Kidney (tissue), 14 donors: ENCODE data around the gene OXNAD1. TPM values are rescaled to one million over a fixed set of nuclear protein-coding genes. Genes with fewer than 3 reads are reported as not detected.

Source experiments
- DNase-seq, 5 donors: peaks; one replicate each; pipeline ENCODE4 v3.0.0-alpha.2; 2013 to 2020
- FAIRE-seq: peaks from 2 replicates; lab custom pipeline; 2012; peaks lifted over from hg19 to GRCh38; lab: Jason Lieb, UNC
- H3K27ac ChIP-seq, 2 donors: one replicate each; pipeline ENCODE4 v1.7.0; 2013; ENCODE audit warnings: low read depth in 2 of 2, low read length in 2 of 2, inconsistent platforms in 1 of 2
- H3K27me3 ChIP-seq: one replicate; pipeline ENCODE4 v1.7.1; 2013; ENCODE audit warnings: low read length, inconsistent platforms; ENCODE audit not compliant: control insufficient read depth, insufficient read depth
- H3K36me3 ChIP-seq, 3 donors: one replicate each; pipeline versions ENCODE4 v1.7.0 to v1.7.1; 2013; ENCODE audit warnings: low read length in 3 of 3, control low read depth in 1 of 3, inconsistent platforms in 1 of 3; ENCODE audit not compliant: insufficient read depth in 3 of 3, control insufficient read depth in 2 of 3
- H3K4me1 ChIP-seq, 3 donors: one replicate each; pipeline versions ENCODE4 v1.7.0 to v1.7.1; 2013; ENCODE audit warnings: low read length in 3 of 3, inconsistent platforms in 1 of 3, low read depth in 1 of 3; ENCODE audit not compliant: control insufficient read depth in 2 of 3, insufficient read depth in 2 of 3
- H3K4me3 ChIP-seq, 3 donors: one replicate each; pipeline versions ENCODE4 v1.7.0 to v1.8.1; 2013; ENCODE audit warnings: low read length in 3 of 3, control low read depth in 1 of 3, inconsistent platforms in 1 of 3
- H3K9ac ChIP-seq, 3 donors: one replicate each; pipeline versions ENCODE4 v1.7.0 to v1.7.1; 2013; ENCODE audit warnings: low read length in 3 of 3, control low read depth in 1 of 3, inconsistent platforms in 1 of 3
- H3K9me3 ChIP-seq, 3 donors: one replicate each; pipeline versions ENCODE4 v1.7.0 to v1.7.1; 2013; ENCODE audit warnings: low read length in 3 of 3, control low read depth in 1 of 3, inconsistent platforms in 1 of 3; ENCODE audit not compliant: control insufficient read depth in 2 of 3, insufficient read depth in 1 of 3
- CTCF ChIP-seq: IDR thresholded peaks from 3 replicates; pipeline ENCODE4 v1.5.1; 2012; ENCODE audit warnings: mild to moderate bottlenecking, moderate library complexity, borderline replicate concordance; ENCODE audit not compliant: insufficient read depth; ENCODE audit errors: extremely low read depth
- intact Hi-C: fragments of 100-400 bp; cut with DNase I; formaldehyde crosslinking; loops from one replicate; pipeline ENCODE4 v1.11.1; 2022
- polyA plus RNA-seq: library from polyadenylated mRNA; stranded (reverse); fragments of 350-450 nt; fragmentation: Illumina TruSeq; extraction: RNeasy Lipid Tissue Mini Kit (QIAGEN cat#74804); gene quantifications from one replicate; pipeline ENCODE4 v1.2.3, GENCODE V29; 2014; ENCODE audit warnings: low read depth, low replicate concordance; ENCODE audit not compliant: insufficient read depth
- total RNA-seq: library from RNA; stranded (reverse); fragmentation: NEBNext Ultra II Directional; extraction: Animal tissue kit (Norgen Biotek cat#: 25700); gene quantifications from one replicate; pipeline ENCODE4 v1.2.1, GENCODE V29; 2021
- donor health status: control.
- donor health status: control.
- donor health status: control.
- donor health status: control.
- donor health status: control.
- donor health status: DM: yes; HTN: yes; CAD: no.
- donor health status: Normal renal cell carcinoma (clear cell type).

OXNAD1 gene
- total and polyA plus RNA-seq, 2 donors from 2014 or later = 12.7 to 17.3 TPM

GRCh38 chr3:16252988-16253387 lies 12.0 kb upstream of the OXNAD1 start:
- TF ChIP-seq CTCF = no peak
- Histone ChIP-seq H3K27ac (no peak overlapping the region), H3K27me3 (no peaks in the 10 kb centered on the region), H3K4me1 (no peaks in the 10 kb centered on the region), H3K9me3 (no peaks in the 10 kb centered on the region), H3K36me3 (no peaks in the 10 kb centered on the region), H3K4me3 (no peak overlapping the region), H3K9ac (no peak overlapping the region)
- DNase-seq = no peak
- no peak for FAIRE-seq
- intact Hi-C loops = no loop called here

- H3K9ac ChIP-seq = no peak overlapping the region
- no peak for DNase-seq
- no peaks in the 10 kb centered on the region for H3K4me1 ChIP-seq
- intact Hi-C loops = no loop called here
- H3K27ac ChIP-seq = no peak overlapping the region
- H3K9me3 ChIP-seq = no peaks in the 10 kb centered on the region
- no peak for FAIRE-seq
- no peak for TF ChIP-seq CTCF
- H3K27me3 ChIP-seq = no peaks in the 10 kb centered on the region
- no peak overlapping the region for H3K4me3 ChIP-seq
- H3K36me3 ChIP-seq = no peaks in the 10 kb centered on the region
These were observed 11.4 kb upstream of the OXNAD1 start for GRCh38 chr3:16253601-16254000.

DNA sequence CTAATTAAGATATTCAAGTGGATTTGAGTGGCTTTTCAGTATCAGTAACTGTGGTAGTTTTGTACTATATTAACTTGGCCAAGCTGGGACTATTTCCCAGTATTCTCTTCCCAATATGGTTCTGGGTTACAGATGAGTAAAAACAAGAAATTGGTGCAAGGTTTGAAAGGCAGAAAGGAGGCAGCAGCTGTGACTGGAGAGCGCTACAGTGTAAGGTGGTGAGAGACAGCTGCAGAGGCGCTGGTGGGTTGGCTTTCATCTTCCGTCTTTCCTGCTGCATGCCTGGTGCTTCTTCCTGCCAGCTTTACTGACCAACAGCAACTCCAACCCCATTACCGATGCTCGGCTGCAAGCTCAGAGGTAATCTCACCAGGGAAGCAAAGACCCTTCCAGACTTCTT lies 10.1 kb upstream of the OXNAD1 start:
- Histone ChIP-seq H3K36me3 (peaks cover under 1 to 5% (median 2%) of the 10 kb centered on the region in 3 donors), H3K4me1 (no peaks in the 10 kb centered on the region), H3K27ac (no peak overlapping the region), H3K27me3 (no peaks in the 10 kb centered on the region), H3K9ac (no peak overlapping the region), H3K4me3 (no peak overlapping the region), H3K9me3 (no peaks in the 10 kb centered on the region)
- no peak for FAIRE-seq
- no peak for TF ChIP-seq CTCF
- intact Hi-C loops = no loop called here
- no peak for DNase-seq

- Histone ChIP-seq H3K9me3 (no peaks in the 10 kb centered on the region), H3K4me3 (no peak overlapping the region), H3K4me1 (no peaks in the 10 kb centered on the region), H3K27ac (no peak overlapping the region), H3K9ac (no peak overlapping the region), H3K36me3 (peaks cover 2 to 8% (median 3%) of the 10 kb centered on the region in 3 donors), H3K27me3 (no peaks in the 10 kb centered on the region)
- FAIRE-seq (no peak), DNase-seq (no peak)
- intact Hi-C loops = no loop called here
- no peak for TF ChIP-seq CTCF
These were observed 9.7 kb upstream of the OXNAD1 start for GRCh38 chr3:16255326-16255725.
